Calu3 (cell line): ENCODE results near the gene MTG1. TPM values are rescaled to one million over a fixed set of nuclear protein-coding genes. Genes with fewer than 3 reads are reported as not detected.

Experiments
- BruUV-seq: library from RNA; stranded (reverse); fragments of 400-500 nt; replicated peaks from 2 replicates; lab custom pipeline; 2021; lab: Mats Ljungman, UMichigan
- CTCF ChIA-PET: fragments of 300-600 bp; sonication (Branson Sonifier 250); formaldehyde crosslinking; loops from one replicate; lab custom pipeline; 2022; ENCODE audit warnings: antibody characterized with exemption; lab: Charles Lee
- DNase-seq: peaks from one replicate; pipeline ENCODE4 v3.0.0; 2022
- H3K27ac Mint-ChIP-seq: one replicate; pipeline ENCODE4 v1.8.0; 2022; ENCODE audit warnings: mixed read lengths; ENCODE audit not compliant: unreplicated experiment
- H3K27me3 Mint-ChIP-seq: one replicate; pipeline ENCODE4 v1.8.0; 2022; ENCODE audit warnings: mixed read lengths; ENCODE audit not compliant: unreplicated experiment
- H3K36me3 Mint-ChIP-seq: one replicate; pipeline ENCODE4 v1.8.0; 2022; ENCODE audit warnings: mild to moderate bottlenecking, moderate library complexity, mixed read lengths; ENCODE audit not compliant: insufficient read depth, unreplicated experiment
- H3K4me1 Mint-ChIP-seq: one replicate; pipeline ENCODE4 v1.8.0; 2022; ENCODE audit warnings: mild to moderate bottlenecking, low read depth, mixed read lengths; ENCODE audit not compliant: unreplicated experiment
- H3K4me3 Mint-ChIP-seq: one replicate; pipeline ENCODE4 v1.8.0; 2022; ENCODE audit warnings: mild to moderate bottlenecking, low read depth, moderate library complexity, mixed read lengths; ENCODE audit not compliant: unreplicated experiment
- H3K9me3 Mint-ChIP-seq: one replicate; pipeline ENCODE4 v1.8.0; 2022; ENCODE audit warnings: low read depth, mixed read lengths; ENCODE audit not compliant: unreplicated experiment
- intact Hi-C: fragments of 100-400 bp; cut with micrococcal nuclease; formaldehyde crosslinking; loops from one replicate; pipeline ENCODE4 v1.10.0; 2022; ENCODE audit not compliant: unreplicated experiment
- total RNA-seq: library from RNA; stranded (reverse); gene quantifications from 2 replicates; pipeline ENCODE4 v1.2.3, GENCODE V29; 2022
- TF ChIP-seq, protein P1 (sequence below): fragments of 200-600 bp; IDR thresholded peaks from one replicate; pipeline ENCODE4 v1.8.0; 2022; ENCODE audit warnings: antibody characterized with exemption; ENCODE audit not compliant: unreplicated experiment

MTG1 gene
- total RNA-seq, 1 experiment from 2014 or later: 39.5 TPM

DNA sequence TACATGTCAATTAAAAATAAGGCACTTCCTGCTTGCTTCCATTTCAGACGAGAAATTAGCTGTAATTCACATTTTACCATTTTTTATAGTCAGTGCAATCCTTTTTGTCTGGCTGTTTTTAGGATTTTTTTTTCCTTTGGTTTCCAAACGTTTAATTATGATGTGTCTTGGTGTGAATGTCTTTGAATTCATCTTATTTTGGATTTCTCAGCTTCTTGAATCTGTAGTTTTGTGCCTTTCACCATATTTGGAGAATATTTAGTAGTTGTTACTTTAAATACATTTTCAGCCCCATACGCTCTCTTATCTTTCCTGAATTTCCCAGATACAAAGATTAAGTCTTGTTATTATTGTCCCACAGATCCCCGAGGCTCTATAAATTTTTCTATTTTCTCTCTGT is 57.4 kb downstream of the MTG1 start:
- no peak overlapping the region for H3K4me3 Mint-ChIP-seq
- H3K27ac Mint-ChIP-seq: no peak overlapping the region
- no peaks in the 10 kb centered on the region for H3K27me3 Mint-ChIP-seq
- peaks cover 15% of the 10 kb centered on the region for H3K36me3 Mint-ChIP-seq
- CTCF ChIA-PET: no interaction called here
- no TSS peak for BruUV-seq
- H3K4me1 Mint-ChIP-seq: no peaks in the 10 kb centered on the region
- TF ChIP-seq, protein P1, sequence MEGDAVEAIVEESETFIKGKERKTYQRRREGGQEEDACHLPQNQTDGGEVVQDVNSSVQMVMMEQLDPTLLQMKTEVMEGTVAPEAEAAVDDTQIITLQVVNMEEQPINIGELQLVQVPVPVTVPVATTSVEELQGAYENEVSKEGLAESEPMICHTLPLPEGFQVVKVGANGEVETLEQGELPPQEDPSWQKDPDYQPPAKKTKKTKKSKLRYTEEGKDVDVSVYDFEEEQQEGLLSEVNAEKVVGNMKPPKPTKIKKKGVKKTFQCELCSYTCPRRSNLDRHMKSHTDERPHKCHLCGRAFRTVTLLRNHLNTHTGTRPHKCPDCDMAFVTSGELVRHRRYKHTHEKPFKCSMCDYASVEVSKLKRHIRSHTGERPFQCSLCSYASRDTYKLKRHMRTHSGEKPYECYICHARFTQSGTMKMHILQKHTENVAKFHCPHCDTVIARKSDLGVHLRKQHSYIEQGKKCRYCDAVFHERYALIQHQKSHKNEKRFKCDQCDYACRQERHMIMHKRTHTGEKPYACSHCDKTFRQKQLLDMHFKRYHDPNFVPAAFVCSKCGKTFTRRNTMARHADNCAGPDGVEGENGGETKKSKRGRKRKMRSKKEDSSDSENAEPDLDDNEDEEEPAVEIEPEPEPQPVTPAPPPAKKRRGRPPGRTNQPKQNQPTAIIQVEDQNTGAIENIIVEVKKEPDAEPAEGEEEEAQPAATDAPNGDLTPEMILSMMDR: no peak
- peaks cover 12% of the 10 kb centered on the region for H3K9me3 Mint-ChIP-seq
- intact Hi-C loops: no loop called here
- no peak for DNase-seq

DNA sequence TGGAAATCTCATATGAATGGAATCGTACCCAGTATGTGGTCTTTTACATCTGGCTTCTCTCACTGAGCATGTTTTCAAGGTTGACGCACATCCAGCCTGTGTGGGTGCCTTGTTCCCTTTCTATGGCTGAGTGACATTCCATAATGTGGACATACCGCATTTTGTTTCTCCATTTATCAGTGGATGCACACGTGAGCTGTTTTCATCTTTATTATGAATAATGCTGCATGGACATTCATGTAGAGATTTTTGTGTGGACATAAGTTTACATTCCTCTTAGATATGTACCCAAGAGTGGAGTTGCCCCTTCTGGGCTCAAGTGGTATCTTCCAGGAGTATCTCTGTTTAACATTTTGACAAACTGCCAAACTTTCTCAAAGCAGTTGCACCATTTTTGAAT is 58.5 kb downstream of the MTG1 start:
- peaks cover 6% of the 10 kb centered on the region for H3K9me3 Mint-ChIP-seq
- CTCF ChIA-PET: no interaction called here

DNA sequence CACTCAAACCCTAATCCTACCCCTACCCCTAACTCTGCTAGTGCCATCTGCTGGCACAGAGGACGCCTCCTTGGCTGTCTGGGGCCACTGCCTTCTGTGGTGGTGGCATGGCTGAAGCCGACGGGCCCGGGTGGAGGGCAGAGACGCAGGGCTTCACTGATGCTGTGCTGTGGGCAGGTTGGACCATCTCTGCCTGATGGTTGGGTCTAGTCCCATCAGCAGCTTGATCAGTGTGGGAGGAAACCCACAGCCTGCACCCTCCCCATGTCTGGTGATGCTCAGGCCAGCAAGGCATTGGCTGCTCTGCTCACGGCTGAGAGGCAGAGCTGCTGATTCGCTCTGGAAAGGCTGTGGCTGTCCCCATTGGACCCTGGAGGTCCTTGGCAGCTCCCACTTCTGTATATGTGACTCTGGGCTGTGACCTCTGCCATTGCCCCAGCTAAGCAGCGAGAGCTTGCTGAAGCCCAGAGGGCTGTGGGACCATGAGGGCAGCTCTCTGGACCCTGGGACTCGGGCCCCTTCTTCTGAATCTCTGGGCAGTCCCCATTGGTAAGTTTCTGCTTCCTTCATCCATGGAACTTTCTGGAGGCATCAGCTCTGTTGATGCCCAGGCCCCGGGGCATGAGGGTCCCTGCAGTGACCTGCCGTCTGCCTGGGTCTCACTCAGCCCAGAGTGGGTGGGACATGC is 59.7 kb downstream of the MTG1 start, which contains the start of gene SCART1:
Gene SCART1, plus strand, starts transcription at position 430 of the 688 bp plus-strand sequence. Its CDS starts 53 bp downstream, at position 483.
- H3K4me3 Mint-ChIP-seq: no peak within 1 kb of the TSS
- intact Hi-C loops: no loop called here
- peaks cover 4% of the 10 kb centered on the region for H3K9me3 Mint-ChIP-seq
- H3K4me1 Mint-ChIP-seq: no peaks in the 10 kb centered on the region
- no peaks in the 10 kb centered on the region for H3K27me3 Mint-ChIP-seq
- DNase-seq: no peak
- TF ChIP-seq, protein P1: no peak
- CTCF ChIA-PET: no interaction called here
- H3K27ac Mint-ChIP-seq: no peak within 1 kb of the TSS
- peaks cover 9% of the 10 kb centered on the region for H3K36me3 Mint-ChIP-seq
- BruUV-seq: no TSS peak

More for the DNA sequence above, 58.5 kb downstream of the MTG1 start:
- H3K4me3 Mint-ChIP-seq: no peak overlapping the region
- no TSS peak for BruUV-seq
- peaks cover 9% of the 10 kb centered on the region for H3K36me3 Mint-ChIP-seq
- no peaks in the 10 kb centered on the region for H3K4me1 Mint-ChIP-seq
- no peak for DNase-seq
- TF ChIP-seq, protein P1: no peak
- H3K27me3 Mint-ChIP-seq: no peaks in the 10 kb centered on the region
- intact Hi-C loops: no loop called here
- H3K27ac Mint-ChIP-seq: no peak overlapping the region

DNA sequence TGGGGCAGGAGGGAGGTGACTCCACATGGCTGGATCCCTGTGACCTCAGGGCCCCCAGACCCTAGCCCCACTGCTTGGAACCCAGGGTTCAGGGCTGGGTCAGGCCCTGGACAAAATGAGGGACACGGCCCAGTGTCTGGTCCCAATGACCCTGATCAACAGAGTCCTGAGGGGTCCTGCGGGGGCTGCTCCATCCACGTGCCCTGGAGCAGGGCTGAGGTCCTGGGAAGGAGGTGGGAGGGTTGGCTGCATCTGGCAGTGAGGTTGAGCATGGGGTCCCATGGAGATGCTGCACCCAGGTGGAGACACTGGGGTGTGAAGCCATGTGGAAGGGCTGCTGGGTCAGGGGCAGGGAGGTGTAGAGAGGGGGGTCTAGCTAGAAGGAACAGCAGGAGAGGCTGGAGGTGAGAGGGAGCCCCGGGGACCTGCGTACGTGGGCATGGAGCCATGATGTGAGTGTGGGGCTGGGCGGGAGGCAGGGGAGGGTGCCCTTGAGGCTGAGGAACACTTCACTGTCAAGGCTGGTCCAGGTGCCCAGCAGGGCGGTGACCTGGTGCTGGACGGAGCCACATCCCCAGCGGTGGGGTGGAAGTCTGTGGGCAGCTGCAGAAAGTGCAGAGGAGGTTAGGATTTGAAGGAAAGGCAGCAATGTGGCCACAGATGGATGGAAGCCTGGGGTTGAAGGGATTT is 60.4 kb downstream of the MTG1 start:
- Mint-ChIP-seq H3K4me1 (no peaks in the 10 kb centered on the region), H3K36me3 (peaks cover 9% of the 10 kb centered on the region), H3K27me3 (no peaks in the 10 kb centered on the region), H3K27ac (no peak overlapping the region), H3K4me3 (no peak overlapping the region), H3K9me3 (peaks cover 3% of the 10 kb centered on the region)
- DNase-seq: no peak
- CTCF ChIA-PET: no interaction called here
- BruUV-seq: no TSS peak
- TF ChIP-seq, protein P1: no peak
- intact Hi-C loops: no loop called here
